GM18498 (cell line): ENCODE results near the gene HDDC3.

Source experiments
- ATAC-seq: cut with Tn5 transposase; IDR thresholded peaks from one replicate; pipeline ENCODE4 v1.9.1; 2021; ENCODE audit warnings: mild to moderate bottlenecking, moderate library complexity; ENCODE audit not compliant: unreplicated experiment

The HDDC3 gene

DNA sequence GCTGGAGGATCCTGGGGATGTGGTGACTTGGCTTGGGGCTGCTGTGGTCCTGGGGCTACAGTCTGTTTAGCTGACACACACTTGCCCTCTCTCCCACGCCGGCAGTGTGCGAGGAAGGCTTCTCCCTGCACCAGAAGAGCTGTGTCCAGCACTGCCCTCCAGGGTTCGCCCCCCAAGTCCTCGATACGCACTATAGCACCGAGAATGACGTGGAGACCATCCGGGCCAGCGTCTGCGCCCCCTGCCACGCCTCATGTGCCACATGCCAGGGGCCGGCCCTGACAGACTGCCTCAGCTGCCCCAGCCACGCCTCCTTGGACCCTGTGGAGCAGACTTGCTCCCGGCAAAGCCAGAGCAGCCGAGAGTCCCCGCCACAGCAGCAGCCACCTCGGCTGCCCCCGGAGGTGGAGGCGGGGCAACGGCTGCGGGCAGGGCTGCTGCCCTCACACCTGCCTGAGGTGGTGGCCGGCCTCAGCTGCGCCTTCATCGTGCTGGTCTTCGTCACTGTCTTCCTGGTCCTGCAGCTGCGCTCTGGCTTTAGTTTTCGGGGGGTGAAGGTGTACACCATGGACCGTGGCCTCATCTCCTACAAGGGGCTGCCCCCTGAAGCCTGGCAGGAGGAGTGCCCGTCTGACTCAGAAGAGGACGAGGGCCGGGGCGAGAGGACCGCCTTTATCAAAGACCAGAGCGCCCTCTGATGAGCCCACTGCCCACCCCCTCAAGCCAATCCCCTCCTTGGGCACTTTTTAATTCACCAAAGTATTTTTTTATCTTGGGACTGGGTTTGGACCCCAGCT lies 51.0 kb downstream of the HDDC3 start:
- ATAC-seq = no peak

DNA sequence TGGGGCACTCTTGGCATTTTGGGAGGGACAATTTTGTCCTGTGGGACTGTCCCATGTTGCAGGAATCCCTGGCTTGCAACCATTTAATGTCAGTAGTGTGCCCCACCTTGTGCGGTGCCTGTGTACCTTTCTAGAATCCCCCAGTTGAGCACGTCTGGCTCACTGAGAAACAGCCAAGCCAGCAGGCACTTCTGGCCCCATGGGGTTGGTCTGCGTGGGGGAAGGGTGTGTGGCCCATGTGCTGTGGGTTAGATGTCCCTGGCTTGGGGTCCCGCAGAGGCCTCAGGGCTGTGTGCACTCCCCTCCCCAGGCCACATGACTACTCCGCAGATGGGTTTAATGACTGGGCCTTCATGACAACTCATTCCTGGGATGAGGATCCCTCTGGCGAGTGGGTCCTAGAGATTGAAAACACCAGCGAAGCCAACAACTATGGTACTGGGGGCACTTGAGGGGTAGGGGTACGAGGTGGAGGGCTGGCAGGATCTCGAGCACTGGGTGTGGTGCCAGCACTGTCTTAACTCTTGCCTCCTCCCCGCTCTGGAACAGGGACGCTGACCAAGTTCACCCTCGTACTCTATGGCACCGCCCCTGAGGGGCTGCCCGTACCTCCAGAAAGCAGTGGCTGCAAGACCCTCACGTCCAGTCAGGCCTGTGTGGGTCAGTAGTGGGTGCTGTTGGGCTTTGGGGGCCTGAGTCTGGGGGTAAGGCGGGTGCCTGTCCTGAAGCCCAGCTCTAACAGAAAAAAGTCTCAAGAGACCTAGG lies 51.8 kb downstream of the HDDC3 start:
- ATAC-seq = no peak
